PC-3 (cell line): ENCODE results near the gene TKTL1.
"Not testable (repeated sequence)": the region's sequence is repeated elsewhere in the genome, so short reads cannot be mapped to it uniquely, and the experiment has no call there.

Experiments used
- EZH2 ChIP-seq: fragments of 300-600 bp; sonication (generic); IDR thresholded peaks from one replicate; pipeline ENCODE4 v1.6.1; 2017; ENCODE audit warnings: antibody characterized with exemption, mild to moderate bottlenecking, low read length; ENCODE audit not compliant: unreplicated experiment
- TF ChIP-seq, protein P1 (sequence below): fragments of 300-600 bp; sonication (generic); conservative IDR thresholded peaks from 2 replicates; pipeline ENCODE4 v1.5.1; 2017; ENCODE audit warnings: antibody characterized with exemption, low read depth, mild to moderate bottlenecking, low read length

DNA sequence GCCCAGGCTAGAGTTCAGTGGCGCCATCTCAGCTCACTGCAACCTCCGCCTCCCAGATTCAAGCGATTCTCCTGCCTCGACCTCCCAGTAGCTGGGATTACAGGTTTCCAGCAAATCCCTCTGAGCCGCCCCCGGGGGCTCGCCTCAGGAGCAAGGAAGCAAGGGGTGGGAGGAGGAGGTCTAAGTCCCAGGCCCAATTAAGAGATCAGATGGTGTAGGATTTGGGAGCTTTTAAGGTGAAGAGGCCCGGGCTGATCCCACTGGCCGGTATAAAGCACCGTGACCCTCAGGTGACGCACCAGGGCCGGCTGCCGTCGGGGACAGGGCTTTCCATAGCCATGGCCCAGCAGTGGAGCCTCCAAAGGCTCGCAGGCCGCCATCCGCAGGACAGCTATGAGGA is 38.3 kb upstream of the TKTL1 start, which contains the start of gene OPN1MW3:
- TF ChIP-seq EZH2: not testable (repeated sequence)
- TF ChIP-seq, protein P1, sequence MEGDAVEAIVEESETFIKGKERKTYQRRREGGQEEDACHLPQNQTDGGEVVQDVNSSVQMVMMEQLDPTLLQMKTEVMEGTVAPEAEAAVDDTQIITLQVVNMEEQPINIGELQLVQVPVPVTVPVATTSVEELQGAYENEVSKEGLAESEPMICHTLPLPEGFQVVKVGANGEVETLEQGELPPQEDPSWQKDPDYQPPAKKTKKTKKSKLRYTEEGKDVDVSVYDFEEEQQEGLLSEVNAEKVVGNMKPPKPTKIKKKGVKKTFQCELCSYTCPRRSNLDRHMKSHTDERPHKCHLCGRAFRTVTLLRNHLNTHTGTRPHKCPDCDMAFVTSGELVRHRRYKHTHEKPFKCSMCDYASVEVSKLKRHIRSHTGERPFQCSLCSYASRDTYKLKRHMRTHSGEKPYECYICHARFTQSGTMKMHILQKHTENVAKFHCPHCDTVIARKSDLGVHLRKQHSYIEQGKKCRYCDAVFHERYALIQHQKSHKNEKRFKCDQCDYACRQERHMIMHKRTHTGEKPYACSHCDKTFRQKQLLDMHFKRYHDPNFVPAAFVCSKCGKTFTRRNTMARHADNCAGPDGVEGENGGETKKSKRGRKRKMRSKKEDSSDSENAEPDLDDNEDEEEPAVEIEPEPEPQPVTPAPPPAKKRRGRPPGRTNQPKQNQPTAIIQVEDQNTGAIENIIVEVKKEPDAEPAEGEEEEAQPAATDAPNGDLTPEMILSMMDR: not testable (repeated sequence)
